Fibroblast of pulmonary artery (primary cell): ENCODE results near the gene RHD.
"Not testable (repeated sequence)": the region's sequence is repeated elsewhere in the genome, so short reads cannot be mapped to it uniquely, and the experiment has no call there.

Experiments used
- DNase-seq: peaks from one replicate; pipeline ENCODE4 v3.0.0-alpha.2; 2010; ENCODE audit warnings: low read depth
- H3K4me3 ChIP-seq: replicated peaks from 2 replicates; pipeline ENCODE4 v1.5.1; 2011; ENCODE audit warnings: low read depth, mild to moderate bottlenecking, control low read depth, low read length, moderate library complexity

Gene RHD

DNA sequence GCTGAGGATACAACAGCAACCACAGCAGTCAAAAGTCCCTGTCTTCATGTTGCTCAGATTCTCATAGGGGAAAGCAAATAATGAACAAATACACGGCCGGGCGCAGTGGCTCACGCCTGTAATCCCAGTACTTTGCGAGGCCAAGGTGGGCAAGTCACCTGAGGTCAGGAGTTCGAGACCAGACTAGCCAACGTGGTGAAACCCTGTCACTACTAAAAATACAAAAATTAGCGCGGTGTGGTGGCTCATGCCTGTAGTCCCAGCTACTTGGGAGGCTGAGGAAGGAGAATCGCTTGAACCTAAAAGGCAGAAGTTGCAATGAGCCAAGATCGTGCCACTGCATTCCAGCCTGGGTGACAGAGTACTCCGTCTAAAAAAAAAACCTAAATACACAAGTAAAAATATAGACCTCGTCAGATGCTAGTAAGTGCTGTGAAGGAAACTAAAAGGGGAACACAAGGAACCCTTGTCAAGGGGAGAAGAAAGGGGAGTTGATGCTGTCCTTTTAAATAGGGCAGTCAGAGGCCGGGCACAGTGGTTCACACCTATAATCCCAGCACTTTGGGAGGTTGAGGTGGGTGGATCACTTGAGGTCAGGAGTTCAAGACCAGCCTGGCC is 4.1 kb upstream of the RHD start:
- not testable (repeated sequence) for DNase-seq, H3K4me3 ChIP-seq

DNA sequence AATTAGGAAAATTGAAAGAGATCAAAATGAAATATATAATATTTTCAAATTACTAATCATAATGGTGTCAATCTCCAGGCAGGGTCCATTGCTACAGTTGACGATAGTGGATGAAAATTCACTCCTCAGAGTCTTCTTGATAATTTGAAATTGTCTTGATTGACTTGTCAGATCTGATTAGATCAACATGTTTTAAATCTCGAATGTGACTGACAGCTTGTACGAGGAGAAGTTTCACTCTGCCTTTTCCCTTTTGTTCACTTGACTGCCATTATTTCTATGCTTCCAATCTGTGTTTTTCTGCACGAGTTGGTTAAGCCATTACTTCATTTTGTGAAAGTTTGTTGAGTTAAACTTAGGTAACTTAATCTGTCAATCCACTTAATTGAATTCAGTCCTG is 3.3 kb downstream of the RHD start:
- DNase-seq, H3K4me3 ChIP-seq: not testable (repeated sequence)

DNA sequence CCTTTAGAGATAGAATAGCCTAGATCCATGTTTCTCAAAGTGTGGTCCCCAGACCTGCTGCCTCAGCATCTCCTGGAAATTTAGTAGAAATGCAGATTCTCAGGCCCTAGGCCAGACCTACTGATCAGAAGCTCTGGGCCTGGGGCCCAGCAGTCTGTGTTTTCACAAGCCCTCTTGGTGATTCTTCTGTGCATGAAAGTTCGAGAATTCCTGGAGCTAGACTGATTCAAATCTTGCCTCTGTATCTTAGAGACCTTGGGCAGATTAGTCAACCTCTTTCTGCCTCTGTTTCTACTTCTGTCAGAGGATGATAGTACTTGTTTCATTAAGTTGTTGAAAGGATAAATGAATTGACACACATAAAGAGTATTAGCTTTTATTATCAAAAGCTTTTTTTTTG is 5.0 kb downstream of the RHD start:
- DNase-seq, H3K4me3 ChIP-seq: not testable (repeated sequence)

DNA sequence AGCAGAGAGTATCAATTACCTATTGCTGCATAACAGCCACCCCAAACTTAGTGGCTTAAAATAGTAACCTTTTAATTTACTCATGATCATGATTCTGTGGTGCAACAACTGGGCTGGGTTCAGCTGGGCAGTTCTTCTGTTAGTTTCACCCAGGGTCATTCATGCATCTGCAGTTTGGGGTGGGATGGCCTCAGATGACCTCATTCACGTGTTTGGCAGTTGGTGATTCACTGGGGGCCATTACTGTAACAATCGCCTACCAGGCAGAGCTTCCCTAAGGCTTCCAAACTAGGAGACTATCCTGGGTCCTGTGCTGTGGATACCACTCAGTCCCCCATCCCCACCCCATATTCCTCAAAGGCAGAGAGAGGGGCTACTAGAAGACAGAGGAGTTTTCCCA is 6.0 kb downstream of the RHD start:
- H3K4me3 ChIP-seq, DNase-seq: not testable (repeated sequence)

DNA sequence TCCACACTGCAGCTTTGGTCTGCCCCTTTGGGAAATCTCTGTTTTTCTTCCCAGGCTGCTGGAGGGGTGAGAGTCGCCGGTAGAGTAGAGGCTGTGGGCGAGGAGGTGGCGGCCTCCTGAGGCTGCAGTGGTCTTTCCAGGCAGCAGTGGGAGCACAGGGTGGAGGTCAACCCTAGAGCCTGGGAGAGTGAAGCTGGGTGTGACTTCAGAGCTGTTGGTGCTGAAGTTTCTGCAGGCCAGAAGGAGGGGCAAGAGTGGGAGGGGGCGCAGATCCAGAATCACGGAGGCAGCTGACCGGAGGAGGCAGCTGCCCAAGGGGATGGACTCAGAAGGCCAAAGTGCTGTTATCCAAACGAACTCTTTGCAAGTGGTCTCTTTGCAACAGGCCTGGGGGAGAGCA is 6.5 kb downstream of the RHD start:
- H3K4me3 ChIP-seq, DNase-seq: not testable (repeated sequence)

DNA sequence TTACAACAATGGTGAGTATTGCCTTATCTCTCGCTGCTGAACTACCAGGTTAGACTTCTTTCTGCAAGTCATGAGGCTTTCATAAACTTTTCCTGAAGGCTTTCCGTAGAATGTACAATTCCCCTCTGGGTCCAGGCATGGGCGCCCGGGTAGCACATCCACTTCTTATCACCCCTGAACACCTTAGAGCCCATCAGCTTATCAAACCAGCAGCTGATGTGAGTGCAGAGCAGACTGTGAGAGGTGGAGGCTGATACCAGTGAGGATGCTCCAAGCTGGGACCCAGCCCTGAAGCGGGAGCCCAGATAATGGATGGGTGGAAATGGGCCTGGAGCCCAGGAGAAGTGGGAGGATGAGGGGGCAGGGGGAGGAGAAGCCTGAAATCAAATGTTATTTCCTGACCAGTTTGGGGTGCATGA is 7.4 kb downstream of the RHD start:
- not testable (repeated sequence) for H3K4me3 ChIP-seq, DNase-seq

DNA sequence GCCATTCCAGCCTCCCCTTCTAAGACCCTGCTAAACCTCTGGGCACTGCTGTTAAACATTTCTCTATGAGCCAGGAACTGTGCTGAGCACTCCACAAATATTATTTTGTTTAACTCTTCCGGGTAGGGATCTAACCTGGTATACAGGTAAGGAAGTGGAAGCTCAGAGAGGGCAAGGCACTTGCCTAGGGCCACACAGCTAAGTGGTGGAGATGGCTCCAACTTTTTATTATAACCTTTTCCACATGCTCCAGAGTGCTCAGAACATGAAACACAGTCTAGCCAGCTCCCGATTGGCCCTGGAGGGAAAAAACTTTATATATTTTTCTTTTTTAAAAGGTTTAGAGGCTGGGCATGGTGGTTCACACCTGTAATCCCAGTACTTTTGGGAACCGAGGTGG is 13.6 kb downstream of the RHD start:
- H3K4me3 ChIP-seq, DNase-seq: not testable (repeated sequence)

DNA sequence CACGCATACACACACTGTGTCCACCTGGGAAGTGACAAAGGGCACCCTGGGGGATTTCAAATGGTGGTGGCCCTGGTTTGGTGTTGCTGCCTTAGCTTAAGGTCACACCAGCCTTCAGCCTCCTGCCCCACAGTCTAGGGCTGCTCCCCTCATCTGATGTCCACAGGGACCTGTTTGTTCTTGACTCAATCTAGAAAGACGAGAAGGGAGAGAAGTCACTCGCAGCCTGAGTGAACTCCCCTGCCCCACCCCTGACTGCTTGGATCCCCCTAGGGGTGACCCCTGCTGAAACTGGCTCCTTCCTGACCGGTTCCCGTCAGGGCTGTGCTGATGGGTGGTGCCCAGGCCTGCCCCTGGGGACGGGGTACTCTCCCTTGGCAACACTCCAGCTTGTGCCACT is 14.9 kb downstream of the RHD start:
- not testable (repeated sequence) for H3K4me3 ChIP-seq, DNase-seq

DNA sequence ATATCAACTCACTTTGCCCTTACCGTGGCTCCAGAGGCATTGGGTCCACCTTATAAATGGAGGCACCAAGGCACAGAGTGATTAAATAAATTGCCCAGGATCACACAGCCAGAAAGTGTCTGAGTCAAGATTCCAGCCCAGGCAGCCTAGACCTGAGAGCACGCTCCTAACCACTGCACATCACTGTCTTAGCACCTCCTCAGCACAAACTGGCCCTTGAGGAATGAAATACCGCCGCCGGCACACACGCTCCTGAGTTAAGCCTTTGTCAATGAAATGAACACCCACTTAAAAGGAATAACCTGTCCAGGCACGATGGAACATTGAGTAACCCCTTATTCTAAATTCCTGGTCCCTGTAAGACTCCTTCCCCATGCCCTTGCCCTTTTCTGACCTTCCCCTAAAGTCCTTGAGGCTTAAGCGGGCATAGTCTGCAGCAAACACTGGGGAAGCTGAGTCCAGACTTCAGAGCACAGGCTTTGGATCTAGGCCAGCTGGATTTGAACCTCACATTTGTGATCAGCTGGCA is 16.3 kb downstream of the RHD start:
- not testable (repeated sequence) for H3K4me3 ChIP-seq, DNase-seq

DNA sequence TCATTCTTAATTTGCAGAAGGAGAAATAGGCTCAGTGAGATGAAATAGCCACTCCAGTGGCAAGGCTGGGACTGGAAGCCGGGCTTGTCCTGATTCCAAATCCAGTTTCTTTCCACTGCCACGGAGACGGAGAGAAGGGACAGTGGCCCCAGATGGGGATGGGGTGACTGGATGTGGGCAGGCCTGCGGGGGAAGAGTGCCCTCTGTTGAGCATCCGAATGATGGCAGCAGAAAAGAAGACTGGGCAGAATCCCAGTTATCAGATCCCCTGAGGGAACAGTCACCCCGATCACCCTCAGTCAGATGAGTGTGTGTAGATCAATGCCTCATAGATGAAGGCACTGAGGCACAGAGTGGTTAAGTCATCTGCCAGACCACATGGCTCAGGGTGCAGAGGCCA is 17.7 kb downstream of the RHD start:
- DNase-seq = not testable (repeated sequence)

DNA sequence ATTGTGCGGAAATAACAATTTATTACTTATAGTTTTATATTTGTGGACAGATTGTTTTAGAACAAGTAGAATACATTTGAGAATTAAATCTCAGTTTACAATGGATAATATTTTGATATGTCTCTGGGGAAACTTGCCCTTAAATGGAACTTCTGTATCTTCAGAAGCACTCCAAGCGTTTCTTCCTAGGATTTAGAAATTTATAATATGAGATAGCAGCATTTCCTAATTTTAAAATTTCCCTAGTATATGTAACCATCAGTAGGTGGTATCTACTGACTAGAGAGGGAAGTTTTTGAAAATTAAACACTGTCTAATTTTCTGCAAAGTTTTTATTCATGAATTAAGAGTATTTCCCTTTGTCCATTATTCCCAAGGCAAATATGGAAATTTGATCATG is 21.1 kb downstream of the RHD start:
- not testable (repeated sequence) for H3K4me3 ChIP-seq, DNase-seq

More for the DNA sequence above, 17.7 kb downstream of the RHD start:
- H3K4me3 ChIP-seq = not testable (repeated sequence)

DNA sequence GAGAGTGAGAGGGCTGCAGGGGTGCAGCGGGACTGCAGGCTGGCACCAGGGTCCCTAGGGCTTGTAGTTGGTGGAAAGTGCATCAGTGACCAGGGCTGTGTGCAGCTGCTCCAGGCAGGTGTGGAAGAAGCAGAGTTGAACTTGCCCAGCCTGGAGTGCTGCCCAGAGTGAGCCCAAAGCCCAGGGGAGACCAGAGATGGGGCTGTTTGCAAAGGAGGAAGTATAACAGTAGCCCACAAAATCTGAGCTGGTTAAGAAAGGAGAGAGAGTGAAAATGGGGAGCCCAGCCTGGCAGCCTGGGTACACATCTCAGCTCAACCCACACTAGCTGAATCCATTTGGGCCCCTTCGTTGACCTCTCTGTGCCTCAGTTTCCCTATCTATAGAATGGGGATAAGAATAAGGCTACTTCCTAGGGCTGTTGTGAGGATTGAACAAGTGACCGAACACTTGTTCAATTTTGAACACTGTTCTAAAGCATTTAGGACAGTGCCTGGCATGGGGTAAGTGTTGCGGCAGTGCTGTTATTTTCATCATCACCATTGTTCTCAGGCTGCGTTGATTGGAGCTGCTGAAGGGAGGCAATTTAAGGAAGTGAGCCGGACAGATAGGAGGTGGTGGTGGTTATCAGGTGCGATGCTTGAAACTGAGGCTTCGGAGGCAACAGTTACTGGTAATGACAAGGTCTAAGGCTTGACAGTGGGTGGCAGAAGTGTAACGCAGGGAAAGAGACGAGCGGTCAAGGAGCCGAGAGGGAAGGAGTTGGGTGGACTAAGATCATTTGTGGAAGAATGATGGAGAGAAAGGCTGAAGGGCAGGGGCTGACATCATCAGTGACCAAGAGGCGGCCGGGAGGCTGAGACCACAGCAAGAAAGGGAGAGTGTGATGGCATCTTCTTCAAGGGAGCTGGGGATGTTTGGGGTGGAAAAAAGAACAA is 22.8 kb downstream of the RHD start:
- DNase-seq, H3K4me3 ChIP-seq: not testable (repeated sequence)

DNA sequence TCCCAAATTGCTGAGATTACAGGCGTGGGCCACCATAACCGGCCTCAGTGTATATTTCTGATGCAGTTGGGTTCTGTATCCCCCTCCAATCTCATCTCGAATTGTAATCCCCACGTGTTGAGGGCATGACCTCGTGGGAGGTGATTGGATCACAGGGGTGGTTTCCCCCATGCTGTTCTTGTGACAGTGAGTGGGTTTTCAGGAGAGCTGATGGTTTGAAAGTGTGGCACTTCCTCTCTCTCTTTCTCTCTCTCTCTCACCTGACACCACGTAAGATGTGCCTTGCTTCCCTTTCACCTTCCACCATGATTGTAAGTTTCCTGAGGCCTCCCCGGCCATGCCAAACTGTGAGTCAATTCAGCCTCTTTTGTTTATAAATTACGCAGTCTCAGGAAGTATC is 24.2 kb downstream of the RHD start:
- H3K4me3 ChIP-seq, DNase-seq: not testable (repeated sequence)

DNA sequence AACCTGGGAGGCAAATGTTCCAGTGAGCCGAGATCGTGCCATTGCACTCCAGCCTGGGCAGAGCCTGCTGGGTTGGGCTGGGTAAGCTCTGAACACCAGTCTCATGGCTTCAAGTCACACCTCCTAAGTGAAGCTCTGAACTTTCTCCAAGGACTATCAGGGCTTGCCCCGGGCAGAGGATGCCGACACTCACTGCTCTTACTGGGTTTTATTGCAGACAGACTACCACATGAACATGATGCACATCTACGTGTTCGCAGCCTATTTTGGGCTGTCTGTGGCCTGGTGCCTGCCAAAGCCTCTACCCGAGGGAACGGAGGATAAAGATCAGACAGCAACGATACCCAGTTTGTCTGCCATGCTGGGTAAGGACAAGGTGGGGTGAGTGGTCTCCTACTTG is 28.4 kb downstream of the RHD start:
- not testable (repeated sequence) for DNase-seq, H3K4me3 ChIP-seq

DNA sequence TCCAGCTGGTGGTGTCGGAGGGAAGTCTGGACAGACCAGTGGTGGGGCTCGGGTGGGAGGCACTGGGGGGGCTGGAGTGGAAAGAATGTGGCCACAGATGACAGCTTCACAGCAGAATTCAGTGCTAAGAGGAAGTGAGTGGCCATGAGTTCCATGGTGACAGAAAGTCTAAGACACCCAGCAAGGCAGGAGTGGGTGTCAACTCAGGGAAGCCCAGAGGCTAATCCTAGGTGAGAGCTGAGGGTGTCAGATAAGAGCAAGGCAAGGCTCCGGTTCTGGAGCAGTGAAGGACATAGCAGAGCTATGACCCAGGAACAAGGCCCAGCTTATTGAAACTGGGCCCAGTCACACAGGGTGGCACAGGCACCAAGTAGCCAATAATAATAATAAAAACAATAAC is 30.0 kb downstream of the RHD start:
- not testable (repeated sequence) for DNase-seq, H3K4me3 ChIP-seq

DNA sequence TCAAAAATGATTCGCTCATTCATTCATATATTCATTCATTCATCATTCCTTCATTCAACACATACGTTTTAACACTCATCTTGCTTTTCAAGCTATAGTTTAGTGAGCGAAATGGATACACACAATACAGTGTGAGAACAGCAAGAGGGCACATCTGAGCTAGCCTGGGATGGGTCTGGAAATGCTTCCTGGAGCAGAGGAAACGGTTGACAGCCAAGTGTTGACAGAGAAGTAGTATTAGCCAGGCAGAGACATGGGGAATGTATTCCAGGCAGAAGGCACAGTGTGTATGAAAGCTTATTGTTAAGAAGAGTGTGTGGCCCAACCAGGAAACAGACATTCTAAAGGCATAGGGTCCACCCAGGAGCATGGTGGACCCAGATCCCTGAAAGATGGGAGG is 32.6 kb downstream of the RHD start:
- not testable (repeated sequence) for DNase-seq, H3K4me3 ChIP-seq

DNA sequence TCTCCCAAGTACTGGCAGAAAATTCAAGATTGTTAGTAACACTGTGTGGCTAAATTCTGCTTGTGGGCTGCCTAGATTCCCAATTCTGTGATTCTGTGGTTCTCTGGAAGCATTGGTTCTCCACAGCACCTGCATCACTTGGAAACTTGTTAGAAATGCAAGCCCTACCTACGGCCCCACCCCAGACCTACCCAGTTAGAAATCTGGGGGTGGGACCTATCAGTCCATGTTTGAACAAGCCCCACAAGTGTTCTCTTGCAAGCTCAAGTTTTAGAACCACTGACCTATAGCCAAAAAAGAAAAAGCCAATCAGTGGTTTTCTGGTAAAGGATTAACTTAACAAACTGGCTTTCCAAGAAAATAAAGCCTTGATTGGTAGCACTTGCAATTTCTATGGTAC is 35.9 kb downstream of the RHD start:
- not testable (repeated sequence) for DNase-seq, H3K4me3 ChIP-seq

DNA sequence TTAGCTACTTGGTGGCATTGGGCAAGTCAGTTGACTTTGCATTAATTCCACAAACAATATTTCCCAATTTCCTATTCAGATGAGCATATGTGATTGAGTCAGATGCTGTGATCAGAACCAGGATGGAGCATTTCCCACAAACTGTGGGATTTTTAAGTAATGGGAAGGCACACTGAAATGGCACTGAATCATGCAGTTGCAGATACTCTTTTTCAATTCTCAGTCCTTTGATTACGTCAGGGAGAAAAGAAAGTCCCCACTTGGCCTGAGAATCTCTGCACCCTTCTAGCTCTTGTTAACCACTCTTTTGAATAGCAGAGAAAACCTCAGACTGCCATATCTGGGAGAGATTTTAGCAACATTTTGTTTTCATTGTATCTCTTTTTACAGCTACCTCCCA is 36.8 kb downstream of the RHD start:
- not testable (repeated sequence) for DNase-seq, H3K4me3 ChIP-seq

DNA sequence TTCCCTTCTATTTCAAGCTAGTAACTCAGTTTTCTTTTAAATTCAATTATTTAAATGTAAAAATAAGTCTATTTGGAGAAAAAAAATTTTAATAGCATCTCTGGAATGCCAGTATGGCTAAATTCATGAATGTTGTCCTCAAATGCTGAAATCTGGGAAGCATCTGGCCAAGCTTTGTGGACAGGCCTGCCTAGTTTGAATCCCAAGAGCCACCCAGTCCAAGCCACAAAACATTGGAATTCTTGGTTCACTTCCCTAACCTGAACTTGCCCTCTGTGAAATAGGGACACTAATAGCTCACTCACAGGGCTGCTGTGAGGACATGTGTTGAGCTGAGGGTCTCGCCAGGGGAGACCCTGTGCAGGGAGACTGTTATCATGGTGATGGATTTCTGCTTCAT is 37.2 kb downstream of the RHD start:
- DNase-seq, H3K4me3 ChIP-seq: not testable (repeated sequence)
